HCT116 (cell line): ENCODE measurements around the gene EIF4E2. TPM values are rescaled to one million over a fixed set of nuclear protein-coding genes. Genes with fewer than 3 reads are reported as not detected.

Experiments
- ATAC-seq: fragments of 200-7000 bp; cut with Tn5 transposase; 2 replicates; pipeline ENCODE4 v1.9.1; 2020; ENCODE audit warnings: mild to moderate bottlenecking, moderate library complexity
- BruUV-seq: library from RNA; stranded (reverse); fragments of 400-500 nt; replicated peaks from 2 replicates; lab custom pipeline; 2021; lab: Mats Ljungman, UMichigan
- CTCF ChIA-PET: fragments of 300-600 bp; sonication (Branson Sonifier 250); formaldehyde crosslinking; loops from one replicate; lab custom pipeline; 2021; ENCODE audit warnings: antibody characterized with exemption; lab: Charles Lee
- POLR2A ChIA-PET: fragments of 300-600, 350-600 bp; sonication (Branson Sonifier 250); formaldehyde crosslinking; loops from one replicate; lab custom pipeline; 2021; ENCODE audit warnings: antibody characterized with exemption; lab: Charles Lee
- RAD21 ChIA-PET, 2 experiments: fragments of 300-600 bp; sonication (Branson Sonifier 250); formaldehyde crosslinking; loops; one replicate each; lab custom pipeline; 2023; ENCODE audit warnings: low total read pairs in 2 of 2; ENCODE audit not compliant: uncharacterized antibody in 2 of 2, unreplicated experiment in 2 of 2, low non-redundant PET in 1 of 2; lab: Charles Lee
- DNase-seq: peaks from one replicate; pipeline ENCODE4 v3.0.0-alpha.2; 2010; ENCODE audit warnings: low read depth, low spot score
- H2AFZ ChIP-seq: fragments of 200-600 bp; shearing (Covaris generic), sonication (generic); 2 replicates; pipeline ENCODE4 v1.6.1; 2017; ENCODE audit warnings: low read depth, mixed run types, mixed read lengths, antibody characterized with exemption, low read length; ENCODE audit not compliant: poor library complexity, severe bottlenecking
- H3K27ac ChIP-seq: 2 replicates; pipeline ENCODE4 v1.5.1; 2012; ENCODE audit warnings: low read depth, low read length
- H3K27me3 ChIP-seq: fragments of 200-600 bp; sonication (generic); 2 replicates; pipeline ENCODE4 v1.6.1; 2016; ENCODE audit warnings: mixed run types, low read length, mixed read lengths; ENCODE audit not compliant: insufficient read depth
- H3K36me3 ChIP-seq, 2 experiments: fragments of 200-500 bp in 1 of 2; fragments of 200-600 bp in 1 of 2; sonication (Bioruptor generic) in 1 of 2; sonication (generic) in 1 of 2; 2 replicates each; pipeline versions ENCODE4 v1.5.1 to v1.6.1; 2014 to 2016; ENCODE audit warnings: low read length in 2 of 2, inconsistent platforms in 1 of 2, mixed read lengths in 1 of 2, mixed run types in 1 of 2; ENCODE audit not compliant: insufficient read depth in 2 of 2, control insufficient read depth in 1 of 2
- H3K4me1 ChIP-seq, 2 experiments: fragments of 200-600 bp in 1 of 2; sonication (generic) in 1 of 2; 2 replicates each; pipeline versions ENCODE4 v1.5.1 to v1.6.1; 2012 to 2017; ENCODE audit warnings: low read length in 2 of 2, inconsistent platforms in 1 of 2, mild to moderate bottlenecking in 1 of 2, mixed read lengths in 1 of 2, mixed run types in 1 of 2, moderate library complexity in 1 of 2; ENCODE audit not compliant: insufficient read depth in 2 of 2, control insufficient read depth in 1 of 2
- H3K4me2 ChIP-seq: fragments of 200-600 bp; sonication (generic); 2 replicates; pipeline ENCODE4 v1.6.1; 2017; ENCODE audit warnings: mixed run types, low read length, mixed read lengths
- H3K4me3 ChIP-seq, 2 experiments: fragments of 200-600 bp in 1 of 2; sonication (generic) in 1 of 2; replicated peaks in 1 of 2; 2 replicates each; pipeline ENCODE4 v1.5.1; 2011 to 2016; ENCODE audit warnings: low read length in 2 of 2, control low read depth in 1 of 2, low read depth in 1 of 2, mild to moderate bottlenecking in 1 of 2, mixed read lengths in 1 of 2, mixed run types in 1 of 2
- H3K79me2 ChIP-seq: fragments of 200-600 bp; sonication (generic); 2 replicates; pipeline ENCODE4 v1.6.1; 2017; ENCODE audit warnings: mild to moderate bottlenecking, mixed run types, low read length, moderate library complexity, mixed read lengths; ENCODE audit not compliant: insufficient read depth
- H3K9ac ChIP-seq: fragments of 200-600 bp; sonication (generic); 2 replicates; pipeline ENCODE4 v1.6.1; 2016; ENCODE audit warnings: low read length, mixed read lengths
- H3K9me2 ChIP-seq: fragments of 200-600 bp; sonication (generic), shearing (Covaris generic); 2 replicates; pipeline ENCODE4 v1.6.1; 2017; ENCODE audit warnings: mixed run types, mild to moderate bottlenecking, moderate library complexity; ENCODE audit not compliant: insufficient read depth
- H3K9me3 ChIP-seq, 2 experiments: fragments of 200-500 bp in 1 of 2; fragments of 200-600 bp in 1 of 2; sonication (Bioruptor generic) in 1 of 2; sonication (generic) in 1 of 2; 2 replicates each; pipeline ENCODE4 v1.6.1; 2014 to 2017; ENCODE audit warnings: low read length in 2 of 2, mixed read lengths in 2 of 2, inconsistent platforms in 1 of 2, low read depth in 1 of 2, mild to moderate bottlenecking in 1 of 2, mixed run types in 1 of 2, moderate library complexity in 1 of 2; ENCODE audit not compliant: control insufficient read depth in 1 of 2, insufficient read depth in 1 of 2
- H4K20me1 ChIP-seq: fragments of 200-600 bp; sonication (generic), shearing (Covaris generic); 2 replicates; pipeline ENCODE4 v1.6.1; 2017; ENCODE audit warnings: mixed run types, mild to moderate bottlenecking, moderate library complexity; ENCODE audit not compliant: insufficient read depth
- ATF3 ChIP-seq: IDR thresholded peaks from 2 replicates; pipeline ENCODE4 v1.6.1; 2012
- CBX3 ChIP-seq: IDR thresholded peaks from 2 replicates; pipeline ENCODE4 v1.6.1; 2012; ENCODE audit warnings: low read depth
- CEBPB ChIP-seq: IDR thresholded peaks from 2 replicates; pipeline ENCODE4 v1.6.1; 2012; ENCODE audit warnings: low read depth
- ELF1 ChIP-seq: IDR thresholded peaks from 2 replicates; pipeline ENCODE4 v1.6.1; 2012; ENCODE audit warnings: low read depth, borderline replicate concordance
- EZH2 ChIP-seq: fragments of 200-600 bp; sonication (generic); IDR thresholded peaks from 2 replicates; pipeline ENCODE4 v1.6.1; 2017; ENCODE audit warnings: antibody characterized with exemption, mixed run types
- EZH2phosphoT487 ChIP-seq: fragments of 200-600 bp; IDR thresholded peaks from 2 replicates; pipeline ENCODE4 v1.6.1; 2018; ENCODE audit warnings: antibody characterized with exemption, borderline replicate concordance
- REST ChIP-seq: IDR thresholded peaks from 2 replicates; pipeline ENCODE4 v1.6.1; 2012; ENCODE audit warnings: low read depth
- SRF ChIP-seq: IDR thresholded peaks from 2 replicates; pipeline ENCODE4 v1.6.1; 2012; ENCODE audit warnings: low read depth
- intact Hi-C: fragments of 100-400 bp; cut with micrococcal nuclease; formaldehyde crosslinking; loops from 2 replicates; pipeline ENCODE4 v1.10.0; 2022
- total RNA-seq: library from RNA; stranded (reverse); gene quantifications from one replicate; pipeline ENCODE4 v1.2.1, GENCODE V29; 2021; ENCODE audit not compliant: unreplicated experiment

Gene EIF4E2
- total RNA-seq, 1 experiment from 2014 or later: 58.6 TPM

- ChIA-PET CTCF (no interaction called here), RAD21 (no interaction called here), POLR2A (no interaction called here)
- Histone ChIP-seq H3K36me3 (peaks cover under 1 to 2% of the 10 kb centered on the region in 2 experiments; a peak in 1 of 4 replicates), H3K9me2 (no peaks in the 10 kb centered on the region), H3K27me3 (no peaks in the 10 kb centered on the region), H3K4me2 (no peak overlapping the region), H3K9me3 (no peaks in the 10 kb centered on the region), H3K4me3 (no peak overlapping the region), H3K79me2 (no peaks in the 10 kb centered on the region), H3K4me1 (peaks cover 0 to 3% of the 10 kb centered on the region in 2 experiments; a peak in 2 of 4 replicates), H3K27ac (no peak overlapping the region), H2AFZ (no peak overlapping the region), H3K9ac (no peak overlapping the region), H4K20me1 (no peaks in the 10 kb centered on the region)
- TF ChIP-seq CEBPB (no peak), CBX3 (no peak), ELF1 (no peak), REST (no peak), SRF (no peak), ATF3 (no peak), EZH2phosphoT487 (no peak), EZH2 (no peak)
- DNase-seq (no peak), ATAC-seq (no peak)
- intact Hi-C loops: no loop called here
- BruUV-seq: no TSS peak
Observed at GRCh38 chr2:232575404-232575746, 24.9 kb downstream of the EIF4E2 start.
